Ectodermal cell (in vitro differentiated cells): ENCODE results near the gene ST6GALNAC2. TPM values are rescaled to one million over a fixed set of nuclear protein-coding genes. Genes with fewer than 3 reads are reported as not detected.
A peak's percentile ranks its signal among the peaks of the same experiment; 100 is the strongest.

Experiments
- H3K27ac ChIP-seq: 2 replicates; pipeline ENCODE4 v1.7.0; 2013; ENCODE audit warnings: mild to moderate bottlenecking, low read depth, low read length; ENCODE audit not compliant: insufficient read depth, poor library complexity, severe bottlenecking
- H3K27me3 ChIP-seq: 2 replicates; pipeline ENCODE4 v1.7.0; 2013; ENCODE audit warnings: mild to moderate bottlenecking, low read length; ENCODE audit not compliant: insufficient read depth, control insufficient read depth, poor library complexity, severe bottlenecking
- H3K36me3 ChIP-seq: one replicate; pipeline ENCODE4 v1.7.0; 2013; ENCODE audit warnings: low read length; ENCODE audit not compliant: control insufficient read depth, insufficient read depth
- H3K4me1 ChIP-seq: one replicate; pipeline ENCODE4 v1.7.0; 2013; ENCODE audit warnings: low read length; ENCODE audit not compliant: control insufficient read depth, insufficient read depth
- H3K4me3 ChIP-seq: 2 replicates; pipeline ENCODE4 v1.7.0; 2013; ENCODE audit warnings: low read depth, low read length, control low read depth; ENCODE audit not compliant: insufficient read depth
- H3K9me3 ChIP-seq: 2 replicates; pipeline ENCODE4 v1.7.0; 2013; ENCODE audit warnings: mild to moderate bottlenecking, low read length, moderate library complexity; ENCODE audit not compliant: control insufficient read depth
- WGBS, 2 experiments: methylation state at CpG; one replicate each; pipeline ENCODE4 v1.1.7; 2013; ENCODE audit warnings: missing lambda C conversion rate in 2 of 2; 5-methylcytosine and 5-hydroxymethylcytosine counted together
- polyA plus RNA-seq, 4 experiments: library from polyadenylated mRNA; stranded (reverse); fragments of 50-300 nt; gene quantifications; one replicate each; pipeline ENCODE4 v1.2.3, GENCODE V29; 2013

The ST6GALNAC2 gene
- 1.7 TPM for polyA plus RNA-seq (2013, experiment 1 of 4)
- 1.9 TPM for polyA plus RNA-seq (2013, experiment 2 of 4)
- polyA plus RNA-seq (2013, experiment 3 of 4) = 0.91 TPM
- polyA plus RNA-seq (2013, experiment 4 of 4) = 0.93 TPM

GRCh38 chr17:76585649-76586593 lies at the start of gene ST6GALNAC2:
TSS of gene ST6GALNAC2 (minus strand) at chr17:76585860. CDS start at chr17:76585808, 52 bp downstream.
- Histone ChIP-seq H3K36me3 (no peaks in the 10 kb centered on the region), H3K4me3 (peak within 1 kb of the TSS; percentile 41), H3K27me3 (peaks cover 66% of the 10 kb centered on the region), H3K4me1 (peaks cover 15% of the 10 kb centered on the region), H3K27ac (no peak within 1 kb of the TSS), H3K9me3 (no peaks in the 10 kb centered on the region)
- WGBS, 2 experiments = 1% methylated on average over 84 of the region's 84 CpGs

GRCh38 chr17:76635039-76635438 lies 49.4 kb upstream of the ST6GALNAC2 start:
- Histone ChIP-seq H3K36me3 (no peaks in the 10 kb centered on the region), H3K27ac (no peak overlapping the region), H3K27me3 (no peaks in the 10 kb centered on the region), H3K4me1 (peaks cover 8% of the 10 kb centered on the region), H3K9me3 (no peaks in the 10 kb centered on the region), H3K4me3 (no peak overlapping the region)
- 90 to 94% methylated on average over 5 of the region's 5 CpGs for WGBS, 2 experiments

- Histone ChIP-seq H3K9me3 (no peaks in the 10 kb centered on the region), H3K27me3 (no peaks in the 10 kb centered on the region), H3K4me3 (no peak overlapping the region), H3K4me1 (peaks cover 7% of the 10 kb centered on the region), H3K27ac (no peak overlapping the region), H3K36me3 (no peaks in the 10 kb centered on the region)
- WGBS, 2 experiments = 91 to 94% methylated on average over 14 of the region's 14 CpGs
These were observed 48.1 kb upstream of the ST6GALNAC2 start for GRCh38 chr17:76633628-76634328.

GRCh38 chr17:76631821-76632565 lies 46.3 kb upstream of the ST6GALNAC2 start:
- H3K4me3 ChIP-seq = no peak overlapping the region
- no peaks in the 10 kb centered on the region for H3K36me3 ChIP-seq
- H3K4me1 ChIP-seq = no peaks in the 10 kb centered on the region
- no peak overlapping the region for H3K27ac ChIP-seq
- H3K9me3 ChIP-seq = no peaks in the 10 kb centered on the region
- WGBS, 2 experiments = 87 to 88% methylated on average over 10 of the region's 10 CpGs
- no peaks in the 10 kb centered on the region for H3K27me3 ChIP-seq

GRCh38 chr17:76630151-76630550 lies 44.5 kb upstream of the ST6GALNAC2 start:
- no peak overlapping the region for H3K27ac ChIP-seq
- WGBS, 2 experiments = 66 to 67% methylated on average over 6 of the region's 6 CpGs
- peaks cover 2% of the 10 kb centered on the region for H3K27me3 ChIP-seq

GRCh38 chr17:76627510-76627909 lies 41.9 kb upstream of the ST6GALNAC2 start:
- Histone ChIP-seq H3K36me3 (no peaks in the 10 kb centered on the region), H3K9me3 (no peaks in the 10 kb centered on the region), H3K27ac (no peak overlapping the region), H3K27me3 (peaks cover 7% of the 10 kb centered on the region), H3K4me1 (no peaks in the 10 kb centered on the region), H3K4me3 (no peak overlapping the region)
- 83 to 91% methylated on average over 12 of the region's 13 CpGs for WGBS, 2 experiments

More at GRCh38 chr17:76630151-76630550, 44.5 kb upstream of the ST6GALNAC2 start:
- no peaks in the 10 kb centered on the region for H3K4me1 ChIP-seq
- no peaks in the 10 kb centered on the region for H3K36me3 ChIP-seq
- H3K9me3 ChIP-seq = no peaks in the 10 kb centered on the region
- no peak overlapping the region for H3K4me3 ChIP-seq

GRCh38 chr17:76626442-76626841 lies 40.8 kb upstream of the ST6GALNAC2 start:
- WGBS, 2 experiments = 87% methylated on average over 11 of the region's 11 CpGs
- no peak overlapping the region for H3K4me3 ChIP-seq
- no peaks in the 10 kb centered on the region for H3K9me3 ChIP-seq
- no peaks in the 10 kb centered on the region for H3K36me3 ChIP-seq
- no peaks in the 10 kb centered on the region for H3K4me1 ChIP-seq
- peaks cover 7% of the 10 kb centered on the region for H3K27me3 ChIP-seq
- no peak overlapping the region for H3K27ac ChIP-seq

- H3K4me1 ChIP-seq = no peaks in the 10 kb centered on the region
- 85 to 87% methylated on average over 6 of the region's 6 CpGs for WGBS, 2 experiments
- no peak overlapping the region for H3K27ac ChIP-seq
- H3K9me3 ChIP-seq = no peaks in the 10 kb centered on the region
- H3K36me3 ChIP-seq = no peaks in the 10 kb centered on the region
- peaks cover 7% of the 10 kb centered on the region for H3K27me3 ChIP-seq
- no peak overlapping the region for H3K4me3 ChIP-seq
These were observed 39.8 kb upstream of the ST6GALNAC2 start for GRCh38 chr17:76625496-76625895.

GRCh38 chr17:76623271-76624146 lies 37.8 kb upstream of the ST6GALNAC2 start:
- peaks cover 7% of the 10 kb centered on the region for H3K27me3 ChIP-seq
- no peaks in the 10 kb centered on the region for H3K36me3 ChIP-seq
- 33 to 37% methylated on average over 17 to 18 of the region's 18 CpGs for WGBS, 2 experiments
- no peaks in the 10 kb centered on the region for H3K4me1 ChIP-seq
- H3K9me3 ChIP-seq = no peaks in the 10 kb centered on the region
- H3K27ac ChIP-seq = no peak overlapping the region
- no peak overlapping the region for H3K4me3 ChIP-seq
